ENCODE measurements around the gene FMN1. TPM values are rescaled to one million over a fixed set of nuclear protein-coding genes. Genes with fewer than 3 reads are reported as not detected.

FMN1 gene
- total and polyA plus RNA-seq, 12 donors = 0.22 to 5.5 (median 3.3) TPM

DNA sequence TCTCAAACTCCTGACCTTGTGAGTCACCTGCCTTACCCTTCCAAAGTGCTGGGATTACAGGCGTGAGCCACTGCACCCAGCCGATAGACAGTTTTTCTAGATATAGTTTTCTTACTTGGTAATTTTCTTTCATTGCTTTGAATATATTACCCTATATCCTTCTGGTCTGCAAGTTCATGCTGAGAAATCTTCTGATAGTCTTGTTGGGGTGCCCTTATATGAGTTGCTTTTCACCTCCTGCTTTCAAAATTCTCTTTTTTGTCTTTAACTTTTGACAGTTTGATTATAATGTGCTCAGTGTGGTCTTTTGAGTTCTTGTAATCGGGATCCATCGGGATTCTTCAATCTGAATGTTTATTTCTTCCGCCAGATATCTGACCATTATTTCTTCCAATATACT lies 259.4 kb downstream of the FMN1 start:
- H3K4me3 ChIP-seq = no peak overlapping the region
- H3K27me3 ChIP-seq = no peaks in the 10 kb centered on the region
- ATAC-seq = no peak
- H3K27ac ChIP-seq = no peak overlapping the region
- 97 to 98% methylated on average over 5 of the region's 5 CpGs for WGBS, 2 donors
- DNase-seq = no peak
- intact Hi-C loops (cut with DNase I) = no loop called here
- peaks cover 0 to 23% (median 3%) of the 10 kb centered on the region in 11 donors for H3K9me3 ChIP-seq
- H3K4me1 ChIP-seq = no peaks in the 10 kb centered on the region
- TF ChIP-seq, protein P1, sequence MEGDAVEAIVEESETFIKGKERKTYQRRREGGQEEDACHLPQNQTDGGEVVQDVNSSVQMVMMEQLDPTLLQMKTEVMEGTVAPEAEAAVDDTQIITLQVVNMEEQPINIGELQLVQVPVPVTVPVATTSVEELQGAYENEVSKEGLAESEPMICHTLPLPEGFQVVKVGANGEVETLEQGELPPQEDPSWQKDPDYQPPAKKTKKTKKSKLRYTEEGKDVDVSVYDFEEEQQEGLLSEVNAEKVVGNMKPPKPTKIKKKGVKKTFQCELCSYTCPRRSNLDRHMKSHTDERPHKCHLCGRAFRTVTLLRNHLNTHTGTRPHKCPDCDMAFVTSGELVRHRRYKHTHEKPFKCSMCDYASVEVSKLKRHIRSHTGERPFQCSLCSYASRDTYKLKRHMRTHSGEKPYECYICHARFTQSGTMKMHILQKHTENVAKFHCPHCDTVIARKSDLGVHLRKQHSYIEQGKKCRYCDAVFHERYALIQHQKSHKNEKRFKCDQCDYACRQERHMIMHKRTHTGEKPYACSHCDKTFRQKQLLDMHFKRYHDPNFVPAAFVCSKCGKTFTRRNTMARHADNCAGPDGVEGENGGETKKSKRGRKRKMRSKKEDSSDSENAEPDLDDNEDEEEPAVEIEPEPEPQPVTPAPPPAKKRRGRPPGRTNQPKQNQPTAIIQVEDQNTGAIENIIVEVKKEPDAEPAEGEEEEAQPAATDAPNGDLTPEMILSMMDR (IDR thresholded peaks at IDR 0.05) = no peak
- H3K36me3 ChIP-seq = no peaks in the 10 kb centered on the region

DNA sequence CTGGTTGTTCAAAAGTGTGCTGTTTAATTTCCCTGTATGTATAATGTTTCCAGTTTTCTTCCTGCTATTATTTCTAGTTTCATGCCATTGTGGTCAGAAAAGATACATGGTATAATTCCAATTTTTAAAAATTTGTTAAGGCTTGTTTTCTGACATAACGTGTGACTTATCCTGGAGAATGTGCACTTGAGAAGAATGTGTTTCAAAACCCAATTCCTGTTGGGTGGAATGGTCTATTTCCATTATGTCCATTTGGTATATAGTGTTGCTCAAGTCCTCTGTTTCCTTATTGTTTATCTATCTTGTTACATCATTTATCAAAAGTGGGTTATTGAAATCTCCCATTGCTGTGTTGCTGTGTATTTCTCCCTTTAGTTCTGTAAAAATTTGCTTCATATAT lies 261.3 kb downstream of the FMN1 start:
- DNase-seq (no peak), ATAC-seq (no peak)
- H3K9me3 ChIP-seq = peaks cover 0 to 25% (median 3%) of the 10 kb centered on the region in 11 donors
- H3K27me3 ChIP-seq = no peaks in the 10 kb centered on the region
- H3K36me3 ChIP-seq = no peaks in the 10 kb centered on the region
- no peak overlapping the region for H3K27ac ChIP-seq
- no peak overlapping the region for H3K4me3 ChIP-seq
- WGBS, 2 donors = 83% methylated on average over 1 of the region's 1 CpG
- intact Hi-C loops (cut with DNase I) = no loop called here
- TF ChIP-seq, protein P1 (IDR thresholded peaks at IDR 0.05) = no peak
- no peaks in the 10 kb centered on the region for H3K4me1 ChIP-seq

DNA sequence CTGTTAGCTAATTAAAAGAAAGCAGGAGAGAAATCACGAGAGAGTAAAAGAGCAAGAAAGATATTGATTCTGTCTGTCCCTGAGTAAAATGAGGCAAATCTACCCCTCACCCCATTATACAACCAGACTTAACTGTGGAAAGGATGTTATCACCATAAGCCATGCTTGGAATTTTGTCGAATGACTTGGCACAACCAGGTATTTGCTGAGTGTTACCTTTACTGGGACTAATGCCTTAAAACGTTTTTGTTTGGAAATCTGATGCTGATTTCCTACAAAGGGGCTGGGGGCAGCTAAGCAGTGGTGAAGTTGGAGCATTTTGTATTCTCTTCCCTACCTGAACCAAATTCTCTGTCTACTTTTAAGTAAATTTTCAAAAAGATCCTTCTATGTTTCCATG lies 265.6 kb downstream of the FMN1 start:
- TF ChIP-seq, protein P1 (IDR thresholded peaks at IDR 0.05) = no peak
- 47% methylated on average over 3 of the region's 3 CpGs for WGBS, 2 donors
- ATAC-seq (no peak), DNase-seq (no peak)
- peaks cover 0 to 12% (median 0%) of the 10 kb centered on the region in 11 donors for H3K9me3 ChIP-seq
- no peaks in the 10 kb centered on the region for H3K36me3 ChIP-seq
- no peak overlapping the region for H3K27ac ChIP-seq
- intact Hi-C loops (cut with DNase I) = no loop called here
- H3K4me3 ChIP-seq = no peak overlapping the region
- H3K4me1 ChIP-seq = no peaks in the 10 kb centered on the region
- no peaks in the 10 kb centered on the region for H3K27me3 ChIP-seq

DNA sequence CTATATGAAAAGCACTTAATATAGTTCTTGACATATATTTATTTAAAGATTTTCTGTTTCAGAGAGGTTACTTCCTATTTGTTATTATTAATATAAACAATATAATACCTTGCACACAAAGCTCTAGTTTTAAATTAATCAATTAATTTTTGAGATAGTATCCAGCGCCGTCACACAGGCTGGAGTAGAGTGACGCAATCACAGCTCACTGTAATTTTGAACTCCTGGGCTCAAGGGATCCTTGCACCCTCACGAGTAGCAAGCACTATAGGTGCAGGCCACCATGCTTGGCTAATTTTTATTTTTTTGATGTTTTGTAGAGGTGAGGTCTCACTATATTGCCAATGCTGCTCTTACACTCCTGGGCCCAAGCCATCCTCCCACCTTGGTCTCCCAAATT lies 267.4 kb downstream of the FMN1 start:
- Histone ChIP-seq H3K36me3 (no peaks in the 10 kb centered on the region), H3K4me1 (no peaks in the 10 kb centered on the region), H3K4me3 (no peak overlapping the region), H3K27ac (no peak overlapping the region), H3K27me3 (no peaks in the 10 kb centered on the region), H3K9me3 (peaks cover 0 to 12% (median 0%) of the 10 kb centered on the region in 11 donors)
- WGBS, 2 donors = 79 to 85% methylated on average over 4 of the region's 4 CpGs
- DNase-seq = no peak
- ATAC-seq = no peak
- TF ChIP-seq, protein P1 (IDR thresholded peaks at IDR 0.05) = no peak
- intact Hi-C loops (cut with DNase I) = no loop called here
